WTC11 (cell line): ENCODE results near the gene PLXDC1. TPM values are rescaled to one million over a fixed set of nuclear protein-coding genes. Genes with fewer than 3 reads are reported as not detected.

Source experiments
- ATAC-seq: fragments of 200-7000 bp; cut with Tn5 transposase; 2 replicates; pipeline ENCODE4 v1.10.0; 2021; ENCODE audit warnings: mild to moderate bottlenecking, moderate library complexity
- CTCF ChIA-PET: fragments of 300-600 bp; sonication (Branson Sonifier 250); formaldehyde crosslinking; loops from one replicate; lab custom pipeline; 2021; ENCODE audit warnings: antibody characterized with exemption; lab: Charles Lee
- POLR2A ChIA-PET: fragments of 350-600 bp; sonication (Branson Sonifier 250); formaldehyde crosslinking; loops from one replicate; lab custom pipeline; 2021; ENCODE audit warnings: antibody characterized with exemption; lab: Charles Lee
- DNase-seq: peaks from one replicate; pipeline ENCODE4 v3.0.0; 2021; ENCODE audit warnings: low spot score
- H3K27ac Mint-ChIP-seq: 2 replicates; pipeline ENCODE4 v1.8.0; 2021; ENCODE audit warnings: mixed read lengths
- H3K27me3 Mint-ChIP-seq: 2 replicates; pipeline ENCODE4 v1.8.0; 2021; ENCODE audit warnings: low read depth, mild to moderate bottlenecking, moderate library complexity, mixed read lengths
- H3K36me3 Mint-ChIP-seq: 2 replicates; pipeline ENCODE4 v1.8.0; 2021; ENCODE audit warnings: mixed read lengths
- H3K4me1 Mint-ChIP-seq: 2 replicates; pipeline ENCODE4 v1.8.0; 2022; ENCODE audit warnings: mixed read lengths
- H3K4me3 Mint-ChIP-seq: 2 replicates; pipeline ENCODE4 v1.8.0; 2021; ENCODE audit warnings: mild to moderate bottlenecking, moderate library complexity, mixed read lengths
- H3K9me3 Mint-ChIP-seq: 2 replicates; pipeline ENCODE4 v1.8.0; 2021; ENCODE audit warnings: mixed read lengths
- ATF3 ChIP-seq: sonication (generic); formaldehyde crosslinking; conservative IDR thresholded peaks from 2 replicates; pipeline ENCODE4 v1.8.1; 2022; ENCODE audit warnings: mild to moderate bottlenecking, missing genetic modification reagents
- CREB1 ChIP-seq: sonication (generic); formaldehyde crosslinking; IDR thresholded peaks from 2 replicates; pipeline ENCODE4 v1.8.0; 2023; ENCODE audit warnings: mild to moderate bottlenecking, missing genetic modification reagents
- JAZF1 ChIP-seq: fragments of 250-450 bp; sonication (Bioruptor Pico); IDR thresholded peaks from 2 replicates; pipeline ENCODE4 v1.9.0; 2021; ENCODE audit warnings: moderate library complexity, mild to moderate bottlenecking, inconsistent platforms
- MXD4 ChIP-seq: fragments of 250-450 bp; sonication (Bioruptor Pico); IDR thresholded peaks from 2 replicates; pipeline ENCODE4 v1.8.0; 2021; ENCODE audit warnings: mild to moderate bottlenecking, moderate library complexity, borderline replicate concordance
- NFE2L1 ChIP-seq: sonication (generic); formaldehyde crosslinking; IDR thresholded peaks from 2 replicates; pipeline ENCODE4 v1.8.1; 2023; ENCODE audit warnings: missing genetic modification reagents
- PRRX2 ChIP-seq: fragments of 250-450 bp; sonication (Bioruptor Pico); IDR thresholded peaks from 2 replicates; pipeline ENCODE4 v1.8.0; 2021; ENCODE audit warnings: mild to moderate bottlenecking
- SMAD3 ChIP-seq: sonication (generic); formaldehyde crosslinking; IDR thresholded peaks from 2 replicates; pipeline ENCODE4 v1.8.0; 2022; ENCODE audit warnings: missing genetic modification reagents, mild to moderate bottlenecking, borderline replicate concordance
- TEAD1 ChIP-seq: sonication (generic); formaldehyde crosslinking; IDR thresholded peaks from 2 replicates; pipeline ENCODE4 v1.8.0; 2022; ENCODE audit warnings: mild to moderate bottlenecking, missing genetic modification reagents
- TEAD4 ChIP-seq: sonication (generic); formaldehyde crosslinking; IDR thresholded peaks from 2 replicates; pipeline ENCODE4 v1.8.0; 2022; ENCODE audit warnings: mild to moderate bottlenecking, missing genetic modification reagents
- TP53 ChIP-seq: sonication (generic); formaldehyde crosslinking; IDR thresholded peaks from 2 replicates; pipeline ENCODE4 v1.8.1; 2023; ENCODE audit warnings: mild to moderate bottlenecking, missing genetic modification reagents
- ZNF138 ChIP-seq: sonication (generic); formaldehyde crosslinking; conservative IDR thresholded peaks from 2 replicates; pipeline ENCODE4 v1.8.1; 2022; ENCODE audit warnings: mild to moderate bottlenecking, moderate library complexity, missing genetic modification reagents
- total RNA-seq: library from RNA; stranded (reverse); gene quantifications from 3 replicates; pipeline ENCODE4 v1.2.3, GENCODE V29; 2021
- TF ChIP-seq, protein P1 (sequence below): sonication (generic); formaldehyde crosslinking; IDR thresholded peaks from 2 replicates; pipeline ENCODE4 v1.8.0; 2022; ENCODE audit warnings: missing genetic modification reagents
- TF ChIP-seq, protein P2 (sequence below): sonication (generic); formaldehyde crosslinking; IDR thresholded peaks from 2 replicates; pipeline ENCODE4 v1.8.1; 2023; ENCODE audit warnings: mild to moderate bottlenecking, missing genetic modification reagents, borderline replicate concordance
- TF ChIP-seq, protein P3 (sequence below): sonication (generic); formaldehyde crosslinking; IDR thresholded peaks from 2 replicates; pipeline ENCODE4 v1.8.1; 2023; ENCODE audit warnings: mild to moderate bottlenecking, missing genetic modification reagents
- TF ChIP-seq, protein P4 (sequence below): sonication (generic); formaldehyde crosslinking; IDR thresholded peaks from 2 replicates; pipeline ENCODE4 v1.8.0; 2023; ENCODE audit warnings: missing genetic modification reagents, mild to moderate bottlenecking, borderline replicate concordance
- TF ChIP-seq, protein P5 (sequence below): sonication (generic); formaldehyde crosslinking; IDR thresholded peaks from 2 replicates; pipeline ENCODE4 v1.8.0; 2022; ENCODE audit warnings: mild to moderate bottlenecking, missing genetic modification reagents
- TF ChIP-seq, protein P6 (sequence below): sonication (generic); formaldehyde crosslinking; IDR thresholded peaks from 2 replicates; pipeline ENCODE4 v1.8.0; 2022; ENCODE audit warnings: mild to moderate bottlenecking, missing genetic modification reagents

The PLXDC1 gene
- total RNA-seq, 1 experiment from 2014 or later, result 5.4 TPM

DNA sequence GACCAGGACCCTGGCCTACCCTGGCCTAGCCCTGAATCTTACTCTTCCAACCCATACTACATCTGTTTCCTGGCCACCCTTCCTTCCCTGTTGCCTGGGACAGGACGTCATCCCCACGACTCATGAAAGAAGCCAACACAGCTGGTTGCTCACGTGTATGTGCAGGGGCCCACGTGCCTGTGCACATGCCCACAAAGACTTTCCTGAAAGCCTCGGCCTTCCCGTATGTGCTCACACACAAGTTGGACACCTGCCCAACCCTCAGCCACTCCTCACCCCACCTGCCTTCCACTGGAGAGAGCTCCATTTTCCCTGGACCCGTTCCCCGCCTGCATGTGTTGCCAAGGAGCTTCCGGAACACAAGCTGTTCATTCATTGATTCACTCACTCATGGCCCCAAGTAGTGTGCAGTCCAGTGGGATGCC is 7.0 kb downstream of the PLXDC1 start:
- Mint-ChIP-seq H3K36me3 (peaks cover 2% of the 10 kb centered on the region; the same call in 1 of the 2 replicates), H3K27me3 (peaks cover 7% of the 10 kb centered on the region), H3K9me3 (peaks cover 9% of the 10 kb centered on the region), H3K27ac (no peak overlapping the region), H3K4me3 (no peak overlapping the region), H3K4me1 (peaks cover 4% of the 10 kb centered on the region; the same call in 1 of the 2 replicates)
- no peak for DNase-seq
- TF ChIP-seq MXD4 (CRISPR knock-in tag) (no peak), TP53 (no peak), JAZF1 (no peak), PRRX2 (CRISPR knock-in tag) (no peak)
- TF ChIP-seq, protein P1, sequence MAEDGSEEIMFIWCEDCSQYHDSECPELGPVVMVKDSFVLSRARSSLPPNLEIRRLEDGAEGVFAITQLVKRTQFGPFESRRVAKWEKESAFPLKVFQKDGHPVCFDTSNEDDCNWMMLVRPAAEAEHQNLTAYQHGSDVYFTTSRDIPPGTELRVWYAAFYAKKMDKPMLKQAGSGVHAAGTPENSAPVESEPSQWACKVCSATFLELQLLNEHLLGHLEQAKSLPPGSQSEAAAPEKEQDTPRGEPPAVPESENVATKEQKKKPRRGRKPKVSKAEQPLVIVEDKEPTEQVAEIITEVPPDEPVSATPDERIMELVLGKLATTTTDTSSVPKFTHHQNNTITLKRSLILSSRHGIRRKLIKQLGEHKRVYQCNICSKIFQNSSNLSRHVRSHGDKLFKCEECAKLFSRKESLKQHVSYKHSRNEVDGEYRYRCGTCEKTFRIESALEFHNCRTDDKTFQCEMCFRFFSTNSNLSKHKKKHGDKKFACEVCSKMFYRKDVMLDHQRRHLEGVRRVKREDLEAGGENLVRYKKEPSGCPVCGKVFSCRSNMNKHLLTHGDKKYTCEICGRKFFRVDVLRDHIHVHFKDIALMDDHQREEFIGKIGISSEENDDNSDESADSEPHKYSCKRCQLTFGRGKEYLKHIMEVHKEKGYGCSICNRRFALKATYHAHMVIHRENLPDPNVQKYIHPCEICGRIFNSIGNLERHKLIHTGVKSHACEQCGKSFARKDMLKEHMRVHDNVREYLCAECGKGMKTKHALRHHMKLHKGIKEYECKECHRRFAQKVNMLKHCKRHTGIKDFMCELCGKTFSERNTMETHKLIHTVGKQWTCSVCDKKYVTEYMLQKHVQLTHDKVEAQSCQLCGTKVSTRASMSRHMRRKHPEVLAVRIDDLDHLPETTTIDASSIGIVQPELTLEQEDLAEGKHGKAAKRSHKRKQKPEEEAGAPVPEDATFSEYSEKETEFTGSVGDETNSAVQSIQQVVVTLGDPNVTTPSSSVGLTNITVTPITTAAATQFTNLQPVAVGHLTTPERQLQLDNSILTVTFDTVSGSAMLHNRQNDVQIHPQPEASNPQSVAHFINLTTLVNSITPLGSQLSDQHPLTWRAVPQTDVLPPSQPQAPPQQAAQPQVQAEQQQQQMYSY (CRISPR knock-in tag), result no peak
- no peak for ATAC-seq
- CTCF ChIA-PET, result interaction anchor here (1.0 to 2.3 kb wide), 5 partner anchors 8 to 161 kb away, joined by 3 to 10 read pairs (median 9); no protein-coding TSS in a partner anchor
- POLR2A ChIA-PET, result interaction anchor here (0.6 kb wide), 1 partner anchor 732 kb away, joined by 4 read pairs; no protein-coding TSS in a partner anchor

- ChIA-PET POLR2A (no interaction called here), CTCF (interaction anchor here (0.5 to 2.3 kb wide), 3 partner anchors 21 to 1658 kb away, joined by 4 to 10 read pairs (median 9); no protein-coding TSS in a partner anchor)
- Mint-ChIP-seq H3K27ac (no peak overlapping the region), H3K27me3 (no peaks in the 10 kb centered on the region), H3K36me3 (peaks cover 2% of the 10 kb centered on the region; the same call in 1 of the 2 replicates), H3K4me3 (no peak overlapping the region), H3K4me1 (peaks cover 4% of the 10 kb centered on the region; the same call in 1 of the 2 replicates), H3K9me3 (peaks cover 9% of the 10 kb centered on the region)
- ATAC-seq (no peak), DNase-seq (no peak)
- TF ChIP-seq ZNF138, result no peak
- no peak for TF ChIP-seq ATF3 (CRISPR knock-in tag)
- TF ChIP-seq NFE2L1, result no peak
- TF ChIP-seq, protein P2, sequence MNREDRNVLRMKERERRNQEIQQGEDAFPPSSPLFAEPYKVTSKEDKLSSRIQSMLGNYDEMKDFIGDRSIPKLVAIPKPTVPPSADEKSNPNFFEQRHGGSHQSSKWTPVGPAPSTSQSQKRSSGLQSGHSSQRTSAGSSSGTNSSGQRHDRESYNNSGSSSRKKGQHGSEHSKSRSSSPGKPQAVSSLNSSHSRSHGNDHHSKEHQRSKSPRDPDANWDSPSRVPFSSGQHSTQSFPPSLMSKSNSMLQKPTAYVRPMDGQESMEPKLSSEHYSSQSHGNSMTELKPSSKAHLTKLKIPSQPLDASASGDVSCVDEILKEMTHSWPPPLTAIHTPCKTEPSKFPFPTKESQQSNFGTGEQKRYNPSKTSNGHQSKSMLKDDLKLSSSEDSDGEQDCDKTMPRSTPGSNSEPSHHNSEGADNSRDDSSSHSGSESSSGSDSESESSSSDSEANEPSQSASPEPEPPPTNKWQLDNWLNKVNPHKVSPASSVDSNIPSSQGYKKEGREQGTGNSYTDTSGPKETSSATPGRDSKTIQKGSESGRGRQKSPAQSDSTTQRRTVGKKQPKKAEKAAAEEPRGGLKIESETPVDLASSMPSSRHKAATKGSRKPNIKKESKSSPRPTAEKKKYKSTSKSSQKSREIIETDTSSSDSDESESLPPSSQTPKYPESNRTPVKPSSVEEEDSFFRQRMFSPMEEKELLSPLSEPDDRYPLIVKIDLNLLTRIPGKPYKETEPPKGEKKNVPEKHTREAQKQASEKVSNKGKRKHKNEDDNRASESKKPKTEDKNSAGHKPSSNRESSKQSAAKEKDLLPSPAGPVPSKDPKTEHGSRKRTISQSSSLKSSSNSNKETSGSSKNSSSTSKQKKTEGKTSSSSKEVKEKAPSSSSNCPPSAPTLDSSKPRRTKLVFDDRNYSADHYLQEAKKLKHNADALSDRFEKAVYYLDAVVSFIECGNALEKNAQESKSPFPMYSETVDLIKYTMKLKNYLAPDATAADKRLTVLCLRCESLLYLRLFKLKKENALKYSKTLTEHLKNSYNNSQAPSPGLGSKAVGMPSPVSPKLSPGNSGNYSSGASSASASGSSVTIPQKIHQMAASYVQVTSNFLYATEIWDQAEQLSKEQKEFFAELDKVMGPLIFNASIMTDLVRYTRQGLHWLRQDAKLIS (CRISPR knock-in tag), result no peak
- TF ChIP-seq SMAD3, result no peak
- TF ChIP-seq, protein P3, sequence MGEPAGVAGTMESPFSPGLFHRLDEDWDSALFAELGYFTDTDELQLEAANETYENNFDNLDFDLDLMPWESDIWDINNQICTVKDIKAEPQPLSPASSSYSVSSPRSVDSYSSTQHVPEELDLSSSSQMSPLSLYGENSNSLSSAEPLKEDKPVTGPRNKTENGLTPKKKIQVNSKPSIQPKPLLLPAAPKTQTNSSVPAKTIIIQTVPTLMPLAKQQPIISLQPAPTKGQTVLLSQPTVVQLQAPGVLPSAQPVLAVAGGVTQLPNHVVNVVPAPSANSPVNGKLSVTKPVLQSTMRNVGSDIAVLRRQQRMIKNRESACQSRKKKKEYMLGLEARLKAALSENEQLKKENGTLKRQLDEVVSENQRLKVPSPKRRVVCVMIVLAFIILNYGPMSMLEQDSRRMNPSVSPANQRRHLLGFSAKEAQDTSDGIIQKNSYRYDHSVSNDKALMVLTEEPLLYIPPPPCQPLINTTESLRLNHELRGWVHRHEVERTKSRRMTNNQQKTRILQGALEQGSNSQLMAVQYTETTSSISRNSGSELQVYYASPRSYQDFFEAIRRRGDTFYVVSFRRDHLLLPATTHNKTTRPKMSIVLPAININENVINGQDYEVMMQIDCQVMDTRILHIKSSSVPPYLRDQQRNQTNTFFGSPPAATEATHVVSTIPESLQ (CRISPR knock-in tag), result no peak
- TF ChIP-seq TEAD1 (CRISPR knock-in tag), result no peak
- no peak for TF ChIP-seq CREB1 (CRISPR knock-in tag)
- TF ChIP-seq, protein P4, sequence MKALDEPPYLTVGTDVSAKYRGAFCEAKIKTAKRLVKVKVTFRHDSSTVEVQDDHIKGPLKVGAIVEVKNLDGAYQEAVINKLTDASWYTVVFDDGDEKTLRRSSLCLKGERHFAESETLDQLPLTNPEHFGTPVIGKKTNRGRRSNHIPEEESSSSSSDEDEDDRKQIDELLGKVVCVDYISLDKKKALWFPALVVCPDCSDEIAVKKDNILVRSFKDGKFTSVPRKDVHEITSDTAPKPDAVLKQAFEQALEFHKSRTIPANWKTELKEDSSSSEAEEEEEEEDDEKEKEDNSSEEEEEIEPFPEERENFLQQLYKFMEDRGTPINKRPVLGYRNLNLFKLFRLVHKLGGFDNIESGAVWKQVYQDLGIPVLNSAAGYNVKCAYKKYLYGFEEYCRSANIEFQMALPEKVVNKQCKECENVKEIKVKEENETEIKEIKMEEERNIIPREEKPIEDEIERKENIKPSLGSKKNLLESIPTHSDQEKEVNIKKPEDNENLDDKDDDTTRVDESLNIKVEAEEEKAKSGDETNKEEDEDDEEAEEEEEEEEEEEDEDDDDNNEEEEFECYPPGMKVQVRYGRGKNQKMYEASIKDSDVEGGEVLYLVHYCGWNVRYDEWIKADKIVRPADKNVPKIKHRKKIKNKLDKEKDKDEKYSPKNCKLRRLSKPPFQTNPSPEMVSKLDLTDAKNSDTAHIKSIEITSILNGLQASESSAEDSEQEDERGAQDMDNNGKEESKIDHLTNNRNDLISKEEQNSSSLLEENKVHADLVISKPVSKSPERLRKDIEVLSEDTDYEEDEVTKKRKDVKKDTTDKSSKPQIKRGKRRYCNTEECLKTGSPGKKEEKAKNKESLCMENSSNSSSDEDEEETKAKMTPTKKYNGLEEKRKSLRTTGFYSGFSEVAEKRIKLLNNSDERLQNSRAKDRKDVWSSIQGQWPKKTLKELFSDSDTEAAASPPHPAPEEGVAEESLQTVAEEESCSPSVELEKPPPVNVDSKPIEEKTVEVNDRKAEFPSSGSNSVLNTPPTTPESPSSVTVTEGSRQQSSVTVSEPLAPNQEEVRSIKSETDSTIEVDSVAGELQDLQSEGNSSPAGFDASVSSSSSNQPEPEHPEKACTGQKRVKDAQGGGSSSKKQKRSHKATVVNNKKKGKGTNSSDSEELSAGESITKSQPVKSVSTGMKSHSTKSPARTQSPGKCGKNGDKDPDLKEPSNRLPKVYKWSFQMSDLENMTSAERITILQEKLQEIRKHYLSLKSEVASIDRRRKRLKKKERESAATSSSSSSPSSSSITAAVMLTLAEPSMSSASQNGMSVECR (CRISPR knock-in tag), result no peak
- TF ChIP-seq TEAD4 (CRISPR knock-in tag), result no peak
- TF ChIP-seq, protein P5, sequence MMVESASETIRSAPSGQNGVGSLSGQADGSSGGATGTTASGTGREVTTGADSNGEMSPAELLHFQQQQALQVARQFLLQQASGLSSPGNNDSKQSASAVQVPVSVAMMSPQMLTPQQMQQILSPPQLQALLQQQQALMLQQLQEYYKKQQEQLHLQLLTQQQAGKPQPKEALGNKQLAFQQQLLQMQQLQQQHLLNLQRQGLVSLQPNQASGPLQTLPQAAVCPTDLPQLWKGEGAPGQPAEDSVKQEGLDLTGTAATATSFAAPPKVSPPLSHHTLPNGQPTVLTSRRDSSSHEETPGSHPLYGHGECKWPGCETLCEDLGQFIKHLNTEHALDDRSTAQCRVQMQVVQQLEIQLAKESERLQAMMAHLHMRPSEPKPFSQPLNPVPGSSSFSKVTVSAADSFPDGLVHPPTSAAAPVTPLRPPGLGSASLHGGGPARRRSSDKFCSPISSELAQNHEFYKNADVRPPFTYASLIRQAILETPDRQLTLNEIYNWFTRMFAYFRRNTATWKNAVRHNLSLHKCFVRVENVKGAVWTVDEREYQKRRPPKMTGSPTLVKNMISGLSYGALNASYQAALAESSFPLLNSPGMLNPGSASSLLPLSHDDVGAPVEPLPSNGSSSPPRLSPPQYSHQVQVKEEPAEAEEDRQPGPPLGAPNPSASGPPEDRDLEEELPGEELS (CRISPR knock-in tag), result no peak
- TF ChIP-seq JAZF1, result no peak
- TF ChIP-seq, protein P6, sequence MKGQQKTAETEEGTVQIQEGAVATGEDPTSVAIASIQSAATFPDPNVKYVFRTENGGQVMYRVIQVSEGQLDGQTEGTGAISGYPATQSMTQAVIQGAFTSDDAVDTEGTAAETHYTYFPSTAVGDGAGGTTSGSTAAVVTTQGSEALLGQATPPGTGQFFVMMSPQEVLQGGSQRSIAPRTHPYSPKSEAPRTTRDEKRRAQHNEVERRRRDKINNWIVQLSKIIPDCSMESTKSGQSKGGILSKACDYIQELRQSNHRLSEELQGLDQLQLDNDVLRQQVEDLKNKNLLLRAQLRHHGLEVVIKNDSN, result no peak
Observed at GRCh38 chr17:39143552-39144093, 7.8 kb downstream of the PLXDC1 start.
